Left cardiac atrium (tissue), 4 donors: ENCODE data around the gene PPFIA4. TPM values are rescaled to one million over a fixed set of nuclear protein-coding genes. Genes with fewer than 3 reads are reported as not detected.
A peak's percentile ranks its signal among the peaks of the same experiment; 100 is the strongest.
"Not testable (repeated sequence)": the region's sequence is repeated elsewhere in the genome, so short reads cannot be mapped to it uniquely, and the experiment has no call there.

Experiments used
- ATAC-seq, 2 donors: fragments of 200-7000 bp; cut with Tn5 transposase; one replicate each; pipeline ENCODE4 v1.9.1; 2020; ENCODE audit warnings: mild to moderate bottlenecking in 2 of 2, moderate library complexity in 2 of 2
- DNase-seq: peaks from one replicate; pipeline ENCODE4 v3.0.0-alpha.2; 2020
- intact Hi-C, 2 donors: fragments of 100-400 bp; cut with DNase I; formaldehyde crosslinking; loops; one replicate each; pipeline versions ENCODE4 v1.14.1 to v1.15.1; 2022 to 2023
- total RNA-seq, 2 donors: library from RNA; stranded (reverse); fragmentation: NEBNext Ultra II Directional; extraction: Animal tissue kit (Norgen Biotek cat#: 25700); gene quantifications; one replicate each; pipeline ENCODE4 v1.2.1, GENCODE V29; 2021
- donor health status: DM: no; HTN: yes; CAD: no.
- donor health status: DM: no; HTN: yes; CAD: no; lungs with severe emphysema.
- donor health status: DM: yes; HTN: yes; CAD: no.
- donor health status: Dilated cardiomyopathy.

The PPFIA4 gene
- total RNA-seq, 2 donors from 2014 or later, result 16.0 to 16.3 TPM

DNA sequence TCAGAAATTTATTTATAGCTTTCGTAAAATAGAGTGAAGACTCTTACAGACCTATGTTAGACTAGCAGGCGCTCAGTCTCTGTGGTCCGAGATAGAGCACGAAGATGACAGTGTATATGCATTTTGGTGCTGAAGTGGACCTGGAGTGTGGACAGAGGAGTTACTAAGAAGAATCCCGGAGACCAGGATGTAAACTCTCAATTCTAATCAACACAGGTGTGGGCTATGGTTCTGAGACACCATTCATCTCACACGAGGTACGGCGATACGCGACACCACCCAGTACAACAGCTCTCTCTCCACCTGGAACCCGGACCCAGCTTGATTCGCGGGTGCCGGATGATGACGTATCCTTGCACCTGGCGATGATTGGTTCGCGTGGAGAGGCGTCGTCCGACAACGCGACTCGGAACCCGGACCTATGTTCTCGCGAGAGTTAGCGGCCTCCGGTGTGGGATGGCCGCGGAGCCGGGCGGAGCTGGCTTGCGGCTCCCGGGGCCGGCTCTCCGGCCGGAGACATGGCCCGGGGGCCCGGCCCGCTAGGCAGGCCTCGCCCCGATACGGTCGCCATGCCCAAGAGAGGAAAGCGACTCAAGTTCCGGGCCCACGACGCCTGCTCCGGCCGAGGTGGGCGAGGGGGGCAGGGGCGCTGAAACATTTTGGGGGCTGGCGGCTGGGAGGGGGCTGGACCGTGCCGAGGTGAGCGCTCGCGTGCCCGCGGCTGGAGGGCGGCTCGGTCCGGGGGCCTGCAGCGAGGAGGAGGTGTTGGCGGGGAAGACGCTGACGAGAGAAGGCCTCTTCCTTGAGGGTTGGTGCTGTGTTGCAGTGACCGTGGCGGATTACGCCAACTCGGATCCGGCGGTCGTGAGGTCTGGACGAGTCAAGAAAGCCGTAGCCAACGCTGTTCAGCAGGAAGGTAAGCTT is 19.1 kb upstream of the PPFIA4 start, which contains the start of gene TMEM183A:
TMEM183A (plus strand) TSS at position 427 of the 924 bp plus-strand sequence; CDS start at position 519, 92 bp downstream.
- intact Hi-C loops, result loop anchor here in 1 of 2 donors (10.0 kb wide), 1 partner anchor 82 kb away; the partner anchor contains the start of gene KLHL12
- DNase-seq, result peak; percentile 97
- peak; percentile 98 to 99 for ATAC-seq

DNA sequence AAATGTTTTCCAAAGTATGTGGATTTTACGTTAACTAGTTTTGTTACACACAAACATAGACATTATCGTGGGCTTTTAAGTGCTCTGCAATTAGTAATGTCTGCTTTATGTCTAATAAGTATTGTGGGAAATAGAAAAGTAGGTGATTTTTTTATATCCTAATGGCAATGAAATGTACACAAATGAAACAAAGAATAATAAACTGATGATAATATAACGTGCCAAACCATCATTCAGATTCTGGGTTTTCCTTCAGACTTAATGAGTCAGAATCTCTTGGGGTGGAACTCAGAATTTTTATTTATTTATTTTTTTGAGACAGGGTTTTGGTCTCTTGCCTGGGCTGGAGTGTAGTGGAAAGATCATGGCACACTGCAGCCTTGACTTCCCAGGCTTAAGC is 17.1 kb upstream of the PPFIA4 start:
- DNase-seq (no peak), ATAC-seq (no peak)
- intact Hi-C loops, result loop anchor here in 1 of 2 donors (10.0 kb wide), 1 partner anchor 84 kb away; the partner anchor contains the start of gene KLHL12

- DNase-seq (no peak), ATAC-seq (no peak)
- intact Hi-C loops, result no loop called here
Measured at GRCh38 chr1:203011582-203011981, 14.7 kb upstream of the PPFIA4 start.

- intact Hi-C loops, result no loop called here
- ATAC-seq (no peak), DNase-seq (no peak)
Measured at GRCh38 chr1:203017061-203017460, 9.2 kb upstream of the PPFIA4 start.

- intact Hi-C loops, result no loop called here
- ATAC-seq (no peak), DNase-seq (no peak)
Measured at GRCh38 chr1:203017692-203018091, 8.6 kb upstream of the PPFIA4 start.

DNA sequence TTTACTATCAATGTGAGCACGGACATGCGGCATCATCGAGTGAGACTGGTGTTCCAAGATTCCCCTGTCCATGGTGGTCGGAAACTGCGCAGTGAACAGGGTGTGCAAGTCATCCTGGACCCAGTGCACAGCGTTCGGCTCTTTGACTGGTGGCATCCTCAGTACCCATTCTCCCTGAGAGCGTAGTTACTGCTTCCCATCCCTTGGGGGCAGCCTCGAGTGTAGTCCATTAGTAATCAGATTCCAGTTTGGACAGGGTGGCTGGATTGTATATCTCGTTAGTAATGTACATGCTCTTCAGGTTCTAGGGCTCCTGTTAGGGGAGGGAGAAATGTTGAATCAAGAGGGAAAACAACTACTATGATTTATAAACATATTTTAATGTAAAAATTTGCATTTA is 3.4 kb upstream of the PPFIA4 start:
- intact Hi-C loops, DNase-seq, ATAC-seq: not testable (repeated sequence)

DNA sequence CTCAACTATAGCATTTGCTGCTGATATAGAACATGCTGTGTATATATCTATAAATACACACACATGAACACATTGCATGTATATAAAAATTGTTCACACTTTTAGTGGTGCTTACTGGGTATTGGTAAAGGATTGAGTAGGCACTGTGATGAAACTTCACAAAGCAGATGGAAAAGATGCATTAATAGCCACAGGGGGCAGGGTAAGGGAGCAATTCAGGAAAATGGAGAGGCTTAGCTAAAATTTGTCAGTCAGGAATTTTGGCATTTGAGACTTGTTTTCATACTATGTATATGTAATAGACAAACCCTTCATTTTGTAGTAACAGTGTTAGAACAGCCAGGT is 633 bp upstream of the PPFIA4 start:
- DNase-seq (no peak), ATAC-seq (no peak)
- intact Hi-C loops, result no loop called here

DNA sequence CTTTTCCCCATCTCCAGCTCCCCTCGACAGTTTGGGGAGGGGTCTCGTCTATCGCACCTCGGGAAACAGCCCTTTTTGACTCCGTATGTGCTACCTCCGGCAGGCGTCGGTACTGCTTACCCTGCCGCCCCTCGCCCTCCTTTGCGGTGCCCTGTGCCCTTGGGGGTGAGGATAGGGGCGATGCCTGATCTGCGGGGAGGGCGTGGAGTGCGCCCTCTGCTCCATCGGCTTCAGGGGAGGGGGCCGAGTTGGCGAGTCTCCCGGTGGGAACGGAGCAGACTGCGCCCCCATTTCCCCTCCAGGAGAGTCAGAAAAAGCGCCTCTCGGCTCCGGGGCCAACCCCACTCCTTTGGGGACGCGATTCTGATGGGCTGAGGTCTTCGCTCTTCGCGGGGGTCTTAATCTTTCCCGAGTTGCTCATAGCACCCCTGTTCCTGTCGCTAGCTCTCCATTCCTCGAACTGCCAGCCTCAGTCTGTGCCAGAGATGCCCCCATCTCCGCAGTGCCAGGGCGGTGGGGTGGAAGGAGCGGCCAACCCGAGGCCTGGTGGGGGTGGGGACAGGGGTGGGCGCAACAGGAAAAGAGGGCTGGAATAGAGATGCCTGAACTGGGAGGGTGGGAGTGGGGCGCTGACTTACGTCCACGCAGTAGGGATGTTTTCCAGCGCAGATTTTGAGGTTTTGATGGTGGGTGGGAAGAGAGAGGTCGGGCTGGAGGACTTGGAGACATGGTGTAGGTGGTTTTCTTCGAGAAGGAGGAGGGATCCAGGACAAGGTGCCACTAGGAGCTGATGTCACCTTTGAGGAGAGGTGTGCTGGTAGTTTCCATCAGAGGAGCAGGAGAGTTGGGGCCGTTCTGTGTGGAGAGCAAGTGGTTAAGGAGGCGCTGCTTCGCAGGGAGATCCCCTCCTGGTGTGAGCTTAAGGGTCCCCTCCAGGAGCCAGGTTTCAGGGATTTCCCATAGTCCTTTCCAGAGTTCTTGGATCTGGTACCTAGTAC is 674 bp downstream of the PPFIA4 start:
- ATAC-seq (peak; percentile 19 to 24), DNase-seq (no peak)
- intact Hi-C loops, result no loop called here

GRCh38 chr1:203028067-203028783 is 1.9 kb downstream of the PPFIA4 start:
- peak in 1 of 2 donors; percentile 2 for ATAC-seq
- intact Hi-C loops, result no loop called here
- DNase-seq, result no peak

- DNase-seq, result no peak
- peak; percentile 53 to 59 for ATAC-seq
- intact Hi-C loops, result no loop called here
Measured at GRCh38 chr1:203028784-203029553, 2.7 kb downstream of the PPFIA4 start.

DNA sequence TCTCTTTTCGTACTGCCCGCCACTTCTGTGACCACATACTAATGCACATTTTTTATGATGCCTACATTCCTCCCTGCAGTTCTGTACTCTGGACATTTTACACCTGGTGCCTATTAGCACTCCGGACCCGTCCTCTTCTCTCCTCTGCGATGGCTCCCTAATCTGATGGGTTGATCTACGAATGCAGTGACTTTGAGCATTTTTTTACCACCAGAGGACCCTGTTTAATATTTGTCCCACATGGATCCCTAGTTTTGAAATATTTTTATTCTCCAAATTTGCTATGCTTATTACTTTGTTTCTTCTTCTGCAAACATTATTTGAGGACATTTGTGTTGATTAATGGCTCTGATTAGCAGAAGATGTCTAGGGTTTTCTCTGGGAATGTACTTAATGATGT is 5.2 kb downstream of the PPFIA4 start:
- ATAC-seq (no peak), DNase-seq (no peak)
- intact Hi-C loops, result no loop called here

GRCh38 chr1:203033287-203033686 is 7.0 kb downstream of the PPFIA4 start:
- DNase-seq, result no peak
- intact Hi-C loops, result no loop called here
- no peak for ATAC-seq

DNA sequence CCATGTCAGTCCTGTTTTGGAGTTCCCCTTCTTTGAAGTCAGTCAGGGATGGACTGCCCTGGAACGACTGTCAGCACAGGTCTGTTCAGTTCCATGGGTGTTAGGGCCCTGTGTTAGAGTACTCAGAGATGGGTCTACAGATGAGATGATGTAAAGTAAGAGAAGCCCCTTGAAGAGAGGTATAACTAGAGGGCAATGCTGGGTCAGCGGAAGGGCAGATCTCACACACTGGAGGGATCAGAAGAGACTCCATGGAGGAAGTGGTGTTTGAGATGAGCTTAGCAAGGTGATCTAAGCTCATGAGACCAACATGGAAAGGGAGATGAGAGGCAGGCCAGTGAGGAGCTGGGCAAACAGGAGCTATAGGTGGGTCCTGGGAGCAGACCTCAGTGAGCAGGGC is 7.6 kb downstream of the PPFIA4 start:
- DNase-seq, result no peak

DNA sequence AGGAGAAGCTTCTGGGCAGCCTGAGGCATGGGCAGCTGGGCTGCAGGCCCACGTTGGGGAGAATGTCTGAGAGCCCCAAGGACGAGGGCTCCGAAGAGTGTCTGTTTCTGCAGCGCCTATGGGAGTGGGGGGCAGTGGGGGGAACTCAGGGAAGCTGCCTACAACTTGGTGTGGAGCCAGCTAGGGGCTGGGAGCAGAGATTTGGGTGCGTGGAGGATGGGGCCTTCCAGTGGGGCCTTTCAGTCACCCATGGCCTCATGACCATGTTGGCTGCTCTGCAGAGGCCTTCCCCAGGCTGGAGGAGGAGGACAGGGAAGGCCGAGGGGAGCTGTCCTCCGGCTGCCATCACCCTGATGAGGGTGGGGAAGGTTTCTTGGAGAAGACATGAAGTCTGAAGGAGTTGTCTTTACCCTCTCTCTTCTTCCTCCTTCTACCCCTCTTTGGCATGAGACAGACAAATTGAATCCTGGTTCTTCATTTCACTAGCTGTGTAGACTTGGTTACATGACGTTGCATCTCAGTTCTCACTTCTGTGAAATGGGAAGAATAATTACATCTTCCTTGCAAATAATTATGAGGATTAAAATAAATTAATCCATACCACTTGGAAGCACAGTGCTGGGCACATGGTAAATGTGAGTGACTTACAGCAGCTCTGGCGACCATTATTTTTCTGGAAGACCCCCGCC is 8.3 kb downstream of the PPFIA4 start:
- ATAC-seq (no peak), DNase-seq (no peak)
- intact Hi-C loops, result loop anchor here in 1 of 2 donors (5.0 kb wide), 2 partner anchors 93 to 138 kb away; partner anchors contain the start of gene ADORA1

More for the DNA sequence above, 7.6 kb downstream of the PPFIA4 start:
- ATAC-seq, result no peak
- intact Hi-C loops, result no loop called here

GRCh38 chr1:203035111-203036000 is 9.1 kb downstream of the PPFIA4 start:
- DNase-seq, result no peak
- intact Hi-C loops, result loop anchor here in 1 of 2 donors (5.0 kb wide), 2 partner anchors 92 to 137 kb away; partner anchors contain the start of gene ADORA1
- ATAC-seq, result no peak

DNA sequence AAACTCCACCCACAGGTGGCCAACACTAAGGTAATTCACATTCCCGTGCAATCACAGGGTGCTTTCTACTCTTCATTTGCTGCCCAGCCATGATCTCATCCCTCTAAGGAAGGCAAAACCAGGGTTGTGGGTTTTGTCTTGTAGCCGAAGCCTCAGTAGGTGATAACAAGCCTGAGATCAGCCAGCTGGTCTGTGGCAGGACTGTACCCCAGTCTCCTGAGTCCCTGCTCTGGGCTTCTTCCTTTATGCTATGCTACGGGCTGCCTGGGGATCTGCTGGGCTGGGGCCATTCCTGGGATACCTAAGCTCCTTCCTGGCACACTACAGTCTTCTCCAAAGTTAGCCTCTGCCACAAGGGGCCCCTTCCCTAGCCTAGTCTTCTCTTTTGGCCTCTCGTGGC is 9.8 kb downstream of the PPFIA4 start:
- intact Hi-C loops, result loop anchor here in 1 of 2 donors (5.0 kb wide), 2 partner anchors 91 to 136 kb away; partner anchors contain the start of gene ADORA1
- DNase-seq (no peak), ATAC-seq (no peak)
